ENCODE data around the gene MROH7. TPM values are rescaled to one million over a fixed set of nuclear protein-coding genes. Genes with fewer than 3 reads are reported as not detected.

Gene MROH7
- total RNA-seq, 2 donors from 2014 or later, result 3.7 to 5.5 TPM

DNA sequence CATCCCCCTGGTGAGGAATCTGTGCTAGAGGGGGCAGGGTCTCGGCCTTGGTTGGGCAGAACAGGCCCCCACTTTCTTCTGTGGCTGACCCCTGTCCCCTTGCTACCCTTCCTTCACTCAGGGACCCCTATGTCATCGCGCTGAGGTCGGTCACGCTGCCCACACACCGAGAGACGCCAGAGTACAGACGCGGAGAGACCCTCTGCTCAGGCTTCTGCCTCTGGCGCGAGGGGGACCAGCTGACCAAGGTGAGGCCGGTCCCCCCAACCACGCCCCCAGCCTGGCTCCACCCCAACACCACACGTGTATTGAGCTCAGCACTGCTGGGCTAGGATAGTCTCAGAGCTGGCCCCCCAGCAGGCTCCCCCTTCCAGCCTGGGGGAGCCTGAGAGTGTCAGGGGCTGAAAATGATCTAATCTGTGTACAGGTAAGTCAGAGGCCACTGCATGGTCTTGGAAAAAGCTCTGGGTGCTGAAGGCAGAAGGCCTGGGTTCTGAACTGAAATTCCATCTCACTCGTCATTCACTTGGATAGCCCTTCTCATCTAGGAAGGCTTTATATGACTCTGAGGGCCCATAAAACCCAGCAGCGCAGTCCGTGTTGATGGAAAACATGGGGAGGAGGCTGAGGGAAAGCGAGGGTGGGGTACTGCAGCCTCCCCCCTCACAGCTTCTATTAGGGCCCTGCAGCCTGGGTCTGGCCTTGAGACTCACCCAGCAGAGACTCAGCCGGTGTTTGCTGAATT, 33.6 kb upstream of the MROH7 start:
- Histone ChIP-seq H3K4me3 (no peak overlapping the region), H3K9ac (ENCODE audit: low read depth in 2 of 2, low read length in 2 of 2) (no peak overlapping the region), H3K4me1 (peaks cover 3% of the 10 kb centered on the region), H3K9me3 (no peaks in the 10 kb centered on the region), H3K27ac (no peak overlapping the region), H3K36me3 (no peaks in the 10 kb centered on the region), H3K27me3 (no peaks in the 10 kb centered on the region)
- no peak for DNase-seq
- intact Hi-C loops (cut with DNase I), result no loop called here
- TF ChIP-seq, protein P1, sequence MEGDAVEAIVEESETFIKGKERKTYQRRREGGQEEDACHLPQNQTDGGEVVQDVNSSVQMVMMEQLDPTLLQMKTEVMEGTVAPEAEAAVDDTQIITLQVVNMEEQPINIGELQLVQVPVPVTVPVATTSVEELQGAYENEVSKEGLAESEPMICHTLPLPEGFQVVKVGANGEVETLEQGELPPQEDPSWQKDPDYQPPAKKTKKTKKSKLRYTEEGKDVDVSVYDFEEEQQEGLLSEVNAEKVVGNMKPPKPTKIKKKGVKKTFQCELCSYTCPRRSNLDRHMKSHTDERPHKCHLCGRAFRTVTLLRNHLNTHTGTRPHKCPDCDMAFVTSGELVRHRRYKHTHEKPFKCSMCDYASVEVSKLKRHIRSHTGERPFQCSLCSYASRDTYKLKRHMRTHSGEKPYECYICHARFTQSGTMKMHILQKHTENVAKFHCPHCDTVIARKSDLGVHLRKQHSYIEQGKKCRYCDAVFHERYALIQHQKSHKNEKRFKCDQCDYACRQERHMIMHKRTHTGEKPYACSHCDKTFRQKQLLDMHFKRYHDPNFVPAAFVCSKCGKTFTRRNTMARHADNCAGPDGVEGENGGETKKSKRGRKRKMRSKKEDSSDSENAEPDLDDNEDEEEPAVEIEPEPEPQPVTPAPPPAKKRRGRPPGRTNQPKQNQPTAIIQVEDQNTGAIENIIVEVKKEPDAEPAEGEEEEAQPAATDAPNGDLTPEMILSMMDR (IDR thresholded peaks at IDR 0.05), result no peak

DNA sequence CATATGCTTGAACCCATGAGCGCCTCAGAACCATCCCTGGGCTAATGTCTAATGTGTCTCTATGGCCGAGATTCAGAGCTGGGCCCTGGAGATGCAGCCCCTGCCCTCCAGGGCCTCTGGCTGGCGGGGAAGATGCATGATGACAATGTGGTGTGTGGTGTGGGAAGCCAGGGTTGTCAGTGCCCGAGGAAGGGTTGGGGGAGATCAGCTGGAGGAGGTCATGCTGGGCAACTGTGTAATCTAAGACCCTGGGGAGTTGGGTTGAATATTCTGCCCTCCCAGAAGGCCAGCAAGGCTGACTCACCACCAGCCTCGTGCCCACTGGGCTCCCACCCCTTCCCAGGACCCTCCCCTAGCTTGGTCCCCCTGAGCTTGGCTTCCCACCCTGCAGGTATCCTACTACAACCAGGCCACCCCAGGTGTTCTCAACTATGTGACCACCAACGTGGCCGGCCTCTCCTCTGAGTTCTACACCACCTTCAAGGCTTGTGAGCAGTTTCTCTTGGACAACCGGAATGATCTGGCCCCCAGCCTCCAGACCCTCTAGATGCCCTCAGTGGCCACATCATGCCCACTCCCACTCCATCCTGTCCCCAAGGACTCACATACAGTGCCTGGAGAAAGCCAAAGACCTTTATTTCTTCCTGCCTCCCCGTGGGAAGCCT, 32.9 kb upstream of the MROH7 start:
- TF ChIP-seq, protein P1 (IDR thresholded peaks at IDR 0.05), result no peak
- peaks cover 3% of the 10 kb centered on the region for H3K4me1 ChIP-seq
- intact Hi-C loops (cut with DNase I), result no loop called here
- H3K9ac ChIP-seq (ENCODE audit: low read depth in 2 of 2, low read length in 2 of 2), result no peak overlapping the region
- H3K9me3 ChIP-seq, result no peaks in the 10 kb centered on the region
- H3K36me3 ChIP-seq, result no peaks in the 10 kb centered on the region
- no peak overlapping the region for H3K27ac ChIP-seq
- DNase-seq, result no peak
- no peaks in the 10 kb centered on the region for H3K27me3 ChIP-seq
- no peak overlapping the region for H3K4me3 ChIP-seq

DNA sequence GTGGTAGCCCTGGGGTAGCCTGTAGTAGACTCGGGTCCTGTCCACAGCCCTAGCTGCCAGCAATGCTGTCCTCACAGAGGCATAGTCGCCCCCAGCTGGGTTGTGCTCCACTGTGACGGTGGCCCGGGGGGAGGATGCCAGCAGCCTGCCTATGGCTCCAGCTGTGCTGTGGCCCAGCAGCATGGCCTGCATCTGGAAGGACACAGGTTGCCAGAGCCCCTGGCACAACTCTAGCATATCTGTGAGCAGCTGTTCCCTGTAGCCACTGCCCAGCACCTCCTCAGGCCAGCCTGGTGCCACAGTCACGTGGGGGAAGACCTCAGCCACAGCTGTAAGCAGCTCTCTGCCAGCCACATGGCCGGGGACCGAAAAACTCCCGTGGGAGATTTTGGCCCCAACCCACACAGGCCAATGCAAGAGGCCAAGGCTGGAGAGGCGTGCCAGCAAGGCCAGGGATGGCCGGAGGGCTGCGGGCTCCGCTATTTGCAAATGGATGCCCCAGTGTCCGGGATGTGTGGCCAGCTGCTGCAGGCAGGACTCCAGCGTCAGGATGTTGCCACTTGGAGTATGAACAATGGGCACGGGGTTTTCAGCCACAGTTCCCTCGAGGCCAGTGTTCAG, 32.2 kb upstream of the MROH7 start:
- no peak overlapping the region for H3K27ac ChIP-seq
- H3K4me1 ChIP-seq, result peaks cover 3% of the 10 kb centered on the region
- no peak overlapping the region for H3K4me3 ChIP-seq
- TF ChIP-seq, protein P1 (IDR thresholded peaks at IDR 0.05), result no peak
- H3K9ac ChIP-seq (ENCODE audit: low read depth in 2 of 2, low read length in 2 of 2), result no peak overlapping the region
- intact Hi-C loops (cut with DNase I), result no loop called here
- no peaks in the 10 kb centered on the region for H3K27me3 ChIP-seq
- no peaks in the 10 kb centered on the region for H3K36me3 ChIP-seq
- H3K9me3 ChIP-seq, result no peaks in the 10 kb centered on the region
- DNase-seq, result no peak

DNA sequence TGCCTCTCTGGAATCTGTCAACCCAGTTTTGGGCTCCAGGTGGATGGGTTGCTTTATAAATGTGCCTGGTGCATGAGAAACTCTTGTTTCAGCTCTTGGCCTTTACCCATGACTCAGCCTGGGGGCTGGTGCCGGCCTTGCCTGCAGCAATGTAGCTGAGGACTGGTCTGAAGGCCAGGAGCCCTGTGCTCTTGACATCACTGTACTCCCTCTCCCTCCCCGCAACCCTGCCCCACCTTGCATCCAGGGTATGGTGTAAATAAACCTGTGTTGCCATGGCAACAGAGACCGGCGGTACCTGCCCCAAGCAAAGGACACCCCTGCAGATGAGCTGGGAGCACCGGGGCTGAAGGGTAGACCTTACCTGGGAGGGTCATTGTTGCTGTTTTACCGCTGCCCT, 31.5 kb upstream of the MROH7 start:
- TF ChIP-seq, protein P1 (IDR thresholded peaks at IDR 0.05), result no peak
- no peaks in the 10 kb centered on the region for H3K36me3 ChIP-seq
- H3K9me3 ChIP-seq, result no peaks in the 10 kb centered on the region
- H3K4me3 ChIP-seq, result no peak overlapping the region
- no peaks in the 10 kb centered on the region for H3K27me3 ChIP-seq
- DNase-seq, result no peak
- H3K4me1 ChIP-seq, result peaks cover 3% of the 10 kb centered on the region
- no peak overlapping the region for H3K27ac ChIP-seq
- H3K9ac ChIP-seq (ENCODE audit: low read depth in 2 of 2, low read length in 2 of 2), result no peak overlapping the region
- intact Hi-C loops (cut with DNase I), result no loop called here

DNA sequence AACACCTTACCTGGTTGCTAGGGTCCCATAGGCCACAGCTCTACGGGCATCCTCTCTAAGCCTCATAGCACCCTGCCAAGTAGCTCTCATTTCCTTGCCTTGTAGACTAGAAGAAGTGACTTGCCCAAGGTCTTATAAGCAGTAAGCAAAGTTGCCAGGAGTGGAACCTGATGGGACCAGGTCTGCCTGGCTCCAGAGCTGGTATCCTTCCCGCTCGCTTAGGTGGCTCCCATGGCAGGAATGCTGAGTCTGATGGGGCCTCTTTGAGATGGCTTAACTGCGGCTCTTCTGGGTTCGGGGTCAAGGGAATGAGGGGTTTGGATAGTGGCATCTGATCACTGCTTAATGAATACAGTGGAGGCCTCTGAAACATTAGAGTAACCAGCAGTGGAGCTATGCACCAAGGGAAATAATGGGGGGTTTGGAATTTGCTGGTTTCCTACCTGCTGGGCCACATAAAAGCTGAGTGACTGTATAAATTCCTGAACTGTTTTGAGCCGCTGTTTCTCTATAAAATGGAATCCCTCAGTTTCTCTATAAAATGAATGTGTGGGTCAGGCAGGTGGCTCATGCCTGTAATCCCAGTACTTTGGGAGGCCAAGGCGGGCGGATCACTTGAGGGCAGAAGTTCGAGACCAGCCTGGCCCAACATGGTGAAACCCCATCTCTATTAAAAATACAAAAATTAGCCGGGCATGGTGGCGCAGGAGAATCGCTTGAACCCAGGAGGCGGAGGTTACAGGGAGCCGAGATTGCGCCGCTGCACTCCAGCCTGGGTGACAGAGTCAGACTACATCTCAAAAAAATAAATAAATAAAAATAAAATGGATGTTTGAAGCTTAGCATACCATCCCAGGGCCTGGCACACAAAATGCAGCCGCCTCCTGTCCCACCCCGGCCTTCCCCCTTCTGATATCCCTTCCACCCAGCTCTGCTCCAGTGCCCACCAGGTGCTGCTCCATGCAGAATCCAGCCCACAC, 30.7 kb upstream of the MROH7 start:
- intact Hi-C loops (cut with DNase I), result no loop called here
- no peaks in the 10 kb centered on the region for H3K36me3 ChIP-seq

More for the DNA sequence above, 30.7 kb upstream of the MROH7 start:
- H3K9ac ChIP-seq (ENCODE audit: low read depth in 2 of 2, low read length in 2 of 2), result no peak overlapping the region
- TF ChIP-seq, protein P1 (IDR thresholded peaks at IDR 0.05), result no peak
- H3K9me3 ChIP-seq, result no peaks in the 10 kb centered on the region
- no peaks in the 10 kb centered on the region for H3K27me3 ChIP-seq
- no peak for DNase-seq
- H3K4me1 ChIP-seq, result peaks cover 3% of the 10 kb centered on the region
- H3K27ac ChIP-seq, result no peak overlapping the region
- no peak overlapping the region for H3K4me3 ChIP-seq

Measured in colonic mucosa (tissue), 4 donors.